Mucosa of rectum (tissue), 2 donors: Measurements from ENCODE around the gene AFF3.
"Not testable (repeated sequence)": the region's sequence is repeated elsewhere in the genome, so short reads cannot be mapped to it uniquely, and the experiment has no call there.

Experiments
- H3K27ac ChIP-seq, 2 donors: one replicate each; pipeline ENCODE4 v1.7.0; 2013; ENCODE audit warnings: inconsistent platforms in 2 of 2, low read depth in 2 of 2, low read length in 2 of 2
- H3K27me3 ChIP-seq, 2 donors: one replicate each; pipeline ENCODE4 v1.7.0; 2013; ENCODE audit warnings: low read length in 2 of 2; ENCODE audit not compliant: control insufficient read depth in 2 of 2, insufficient read depth in 2 of 2
- H3K36me3 ChIP-seq, 2 donors: one replicate each; pipeline ENCODE4 v1.7.0; 2013; ENCODE audit warnings: low read length in 2 of 2; ENCODE audit not compliant: control insufficient read depth in 2 of 2, insufficient read depth in 2 of 2
- H3K4me1 ChIP-seq, 2 donors: one replicate each; pipeline ENCODE4 v1.7.0; 2013; ENCODE audit warnings: low read length in 2 of 2, mild to moderate bottlenecking in 1 of 2; ENCODE audit not compliant: control insufficient read depth in 2 of 2, insufficient read depth in 2 of 2
- H3K4me3 ChIP-seq, 2 donors: one replicate each; pipeline ENCODE4 v1.7.0; 2013; ENCODE audit warnings: low read length in 2 of 2
- H3K9ac ChIP-seq, 2 donors: one replicate each; pipeline ENCODE4 v1.7.0; 2013; ENCODE audit warnings: low read length in 2 of 2, low read depth in 1 of 2, mild to moderate bottlenecking in 1 of 2
- H3K9me3 ChIP-seq, 2 donors: one replicate each; pipeline ENCODE4 v1.7.0; 2013; ENCODE audit warnings: low read length in 2 of 2; ENCODE audit not compliant: control insufficient read depth in 2 of 2
- donor health status: healthy.
- donor health status: Normal muscosa, but diverticular disease.

The AFF3 gene

GRCh38 chr2:99942561-99943347 is 199.6 kb downstream of the AFF3 start:
- no peak overlapping the region for H3K9ac ChIP-seq
- no peaks in the 10 kb centered on the region for H3K4me1 ChIP-seq
- H3K36me3 ChIP-seq = no peaks in the 10 kb centered on the region
- no peaks in the 10 kb centered on the region for H3K9me3 ChIP-seq
- H3K4me3 ChIP-seq = no peak overlapping the region
- H3K27ac ChIP-seq = no peak overlapping the region
- no peaks in the 10 kb centered on the region for H3K27me3 ChIP-seq

GRCh38 chr2:99940963-99941362 is 201.4 kb downstream of the AFF3 start:
- Histone ChIP-seq H3K9me3 (no peaks in the 10 kb centered on the region), H3K4me3 (no peak overlapping the region), H3K9ac (no peak overlapping the region), H3K4me1 (no peaks in the 10 kb centered on the region), H3K36me3 (no peaks in the 10 kb centered on the region), H3K27ac (no peak overlapping the region), H3K27me3 (no peaks in the 10 kb centered on the region)

DNA sequence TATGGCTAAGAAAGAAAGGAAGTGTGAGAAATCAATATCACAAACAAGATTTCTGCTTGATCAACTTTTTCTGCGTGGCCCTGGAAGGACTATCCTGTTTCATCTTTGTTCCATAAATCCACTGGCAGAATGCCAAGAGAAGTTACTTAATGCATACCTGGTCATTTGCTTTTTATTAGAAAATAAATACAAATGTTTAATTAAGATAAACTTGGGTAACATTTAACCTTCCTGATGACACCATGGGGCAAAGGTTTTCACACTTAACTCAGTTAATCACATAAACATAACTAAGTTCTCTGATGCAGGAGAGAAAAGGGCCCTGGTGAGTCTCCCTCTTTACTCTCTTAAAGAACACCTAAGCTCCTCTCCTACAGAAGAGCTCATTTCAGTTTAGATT is 203.3 kb downstream of the AFF3 start:
- H3K36me3 ChIP-seq = no peaks in the 10 kb centered on the region
- no peaks in the 10 kb centered on the region for H3K9me3 ChIP-seq
- no peaks in the 10 kb centered on the region for H3K27me3 ChIP-seq
- no peak overlapping the region for H3K27ac ChIP-seq
- no peak overlapping the region for H3K4me3 ChIP-seq
- no peak overlapping the region for H3K9ac ChIP-seq
- no peaks in the 10 kb centered on the region for H3K4me1 ChIP-seq

- Histone ChIP-seq H3K36me3 (no peaks in the 10 kb centered on the region), H3K4me1 (no peaks in the 10 kb centered on the region), H3K27ac (no peak overlapping the region), H3K9me3 (no peaks in the 10 kb centered on the region), H3K9ac (no peak overlapping the region), H3K27me3 (no peaks in the 10 kb centered on the region), H3K4me3 (no peak overlapping the region)
These were observed 204.1 kb downstream of the AFF3 start for GRCh38 chr2:99938250-99938649.

DNA sequence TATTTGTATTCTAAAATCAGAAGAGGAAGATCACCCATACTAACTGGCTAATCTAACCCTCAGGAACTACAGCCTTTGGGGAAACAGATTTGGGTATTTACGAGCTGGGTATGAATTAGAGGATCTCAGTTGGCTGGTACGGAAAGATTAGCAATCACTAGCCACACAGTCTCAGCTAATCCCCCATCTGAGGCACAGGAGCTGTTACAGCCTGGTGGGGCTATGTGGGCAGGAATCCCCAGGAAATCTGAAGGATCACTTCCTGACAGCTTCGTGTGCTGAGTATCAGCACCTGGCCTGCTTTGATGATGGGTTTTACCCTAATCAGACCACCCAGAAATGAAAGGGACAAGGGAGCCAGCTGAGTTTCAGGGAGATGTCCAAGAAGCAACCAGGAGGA is 206.3 kb downstream of the AFF3 start:
- Histone ChIP-seq H3K27ac (no peak overlapping the region), H3K9me3 (no peaks in the 10 kb centered on the region), H3K36me3 (no peaks in the 10 kb centered on the region), H3K4me3 (no peak overlapping the region), H3K9ac (no peak overlapping the region), H3K4me1 (no peaks in the 10 kb centered on the region), H3K27me3 (no peaks in the 10 kb centered on the region)

- Histone ChIP-seq H3K9me3 (no peaks in the 10 kb centered on the region), H3K4me3 (no peak overlapping the region), H3K4me1 (no peaks in the 10 kb centered on the region), H3K36me3 (no peaks in the 10 kb centered on the region), H3K9ac (no peak overlapping the region), H3K27ac (no peak overlapping the region), H3K27me3 (no peaks in the 10 kb centered on the region)
These were observed 206.7 kb downstream of the AFF3 start for GRCh38 chr2:99935662-99936061.

- H3K4me1 ChIP-seq = no peaks in the 10 kb centered on the region
- no peaks in the 10 kb centered on the region for H3K36me3 ChIP-seq
- no peak overlapping the region for H3K4me3 ChIP-seq
- H3K9me3 ChIP-seq = no peaks in the 10 kb centered on the region
- H3K27ac ChIP-seq = no peak overlapping the region
- H3K27me3 ChIP-seq = no peaks in the 10 kb centered on the region
- no peak overlapping the region for H3K9ac ChIP-seq
These were observed 208.3 kb downstream of the AFF3 start for GRCh38 chr2:99933894-99934650.

GRCh38 chr2:99933491-99933890 is 208.9 kb downstream of the AFF3 start:
- H3K4me3 ChIP-seq, H3K27ac ChIP-seq, H3K27me3 ChIP-seq, H3K36me3 ChIP-seq, H3K9ac ChIP-seq, H3K4me1 ChIP-seq, H3K9me3 ChIP-seq: not testable (repeated sequence)

GRCh38 chr2:99928470-99929053 is 213.8 kb downstream of the AFF3 start:
- no peaks in the 10 kb centered on the region for H3K36me3 ChIP-seq
- no peaks in the 10 kb centered on the region for H3K9me3 ChIP-seq
- H3K27ac ChIP-seq = no peak overlapping the region
- H3K9ac ChIP-seq = no peak overlapping the region
- H3K4me3 ChIP-seq = no peak overlapping the region
- H3K27me3 ChIP-seq = no peaks in the 10 kb centered on the region
- H3K4me1 ChIP-seq = no peaks in the 10 kb centered on the region

DNA sequence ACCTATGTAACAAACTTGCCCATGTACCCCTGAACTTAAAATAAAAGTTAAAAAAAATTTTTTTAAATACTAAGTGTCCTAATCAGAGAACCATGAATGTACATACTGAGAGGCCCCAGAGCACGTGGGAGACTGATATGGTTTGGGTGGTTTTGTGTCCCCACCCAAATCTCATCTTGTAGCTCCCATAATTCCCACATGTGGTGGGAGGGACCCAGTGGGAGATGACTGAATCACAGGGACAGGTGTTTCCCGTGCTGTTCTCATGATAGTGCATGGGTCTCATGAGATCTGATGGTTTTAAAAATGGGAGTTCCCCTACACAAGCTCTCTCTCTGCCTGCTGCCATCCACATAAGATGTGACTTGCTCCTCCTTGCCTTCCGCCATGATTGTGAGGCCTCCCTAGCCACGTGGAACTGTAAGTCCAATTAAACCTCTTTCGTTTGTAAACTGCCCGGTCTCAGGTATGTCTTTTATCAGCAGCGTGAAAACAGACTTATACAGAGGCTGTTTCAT is 214.6 kb downstream of the AFF3 start:
- H3K27ac ChIP-seq, H3K27me3 ChIP-seq, H3K9ac ChIP-seq, H3K36me3 ChIP-seq, H3K9me3 ChIP-seq, H3K4me1 ChIP-seq, H3K4me3 ChIP-seq: not testable (repeated sequence)
